NCI-H345 (cell line): ENCODE data around the gene RTN4IP1.

ENCODE experiments used
- DNase-seq: peaks from one replicate; lab custom pipeline; 2025; lab: John Stamatoyannopoulos, UW

RTN4IP1 gene

DNA sequence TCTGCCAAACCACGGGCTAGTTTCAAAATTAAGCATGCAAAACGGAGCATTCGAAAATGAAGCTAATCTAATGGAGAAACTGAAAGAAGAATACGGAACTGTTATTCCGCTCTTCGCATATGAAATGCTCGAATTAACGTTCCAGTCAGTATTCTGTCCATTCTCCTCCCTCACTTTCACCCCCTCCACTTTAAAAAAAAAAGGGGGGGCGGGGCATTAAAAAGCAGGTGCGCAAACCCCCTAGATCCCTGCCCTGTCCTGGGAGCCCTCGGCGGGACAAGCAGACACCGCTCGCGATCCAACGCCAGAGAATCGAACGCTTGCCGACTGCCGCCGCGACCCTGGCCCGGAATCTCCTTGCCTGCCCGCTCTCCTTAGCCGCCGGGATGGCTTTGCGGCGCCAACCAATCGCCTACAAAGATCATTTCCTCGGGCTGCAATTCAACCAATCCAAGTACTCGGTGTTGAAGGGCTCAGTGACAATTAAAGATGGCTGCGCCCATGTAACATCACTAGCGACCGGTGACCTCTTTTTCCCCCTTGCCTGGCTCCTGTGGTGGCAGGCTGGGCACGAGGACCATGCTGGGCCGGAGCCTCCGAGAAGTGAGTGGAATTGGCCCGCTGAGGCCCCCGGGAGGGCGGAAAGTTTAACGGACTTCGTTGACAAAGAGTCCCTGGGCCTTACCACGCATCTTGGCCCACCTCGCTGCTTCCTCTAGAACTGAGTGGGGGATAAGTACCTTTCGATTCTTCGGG is at the start of gene RTN4IP1, which contains the start of gene QRSL1:
RTN4IP1 (minus strand) TSS at position 396 of the 756 bp plus-strand sequence. CDS start 477 bp downstream, outside the sequence.
QRSL1 (plus strand) TSS at position 476 of the 756 bp plus-strand sequence; CDS start at position 580, 104 bp downstream.
- peak; percentile 93 for DNase-seq

DNA sequence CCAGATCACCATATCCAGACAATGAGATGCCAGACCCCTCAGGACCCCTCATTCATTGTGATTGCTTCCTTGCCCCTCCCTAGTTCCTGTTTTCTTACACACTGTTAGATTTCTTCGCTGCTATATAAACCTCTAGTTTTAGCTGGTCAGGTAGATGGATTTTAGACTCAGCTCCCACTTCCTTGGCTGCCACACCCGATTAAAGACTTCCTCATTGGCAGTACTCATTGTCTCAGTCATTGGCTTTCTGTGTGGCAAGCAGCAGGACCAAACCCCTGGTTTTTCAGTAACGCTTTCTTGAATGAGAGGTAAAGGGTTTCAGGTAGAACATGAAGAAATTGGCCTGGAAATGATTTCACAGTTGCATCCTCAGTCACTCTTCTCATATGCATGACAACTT is 48.0 kb upstream of the RTN4IP1 start:
- DNase-seq = no peak

DNA sequence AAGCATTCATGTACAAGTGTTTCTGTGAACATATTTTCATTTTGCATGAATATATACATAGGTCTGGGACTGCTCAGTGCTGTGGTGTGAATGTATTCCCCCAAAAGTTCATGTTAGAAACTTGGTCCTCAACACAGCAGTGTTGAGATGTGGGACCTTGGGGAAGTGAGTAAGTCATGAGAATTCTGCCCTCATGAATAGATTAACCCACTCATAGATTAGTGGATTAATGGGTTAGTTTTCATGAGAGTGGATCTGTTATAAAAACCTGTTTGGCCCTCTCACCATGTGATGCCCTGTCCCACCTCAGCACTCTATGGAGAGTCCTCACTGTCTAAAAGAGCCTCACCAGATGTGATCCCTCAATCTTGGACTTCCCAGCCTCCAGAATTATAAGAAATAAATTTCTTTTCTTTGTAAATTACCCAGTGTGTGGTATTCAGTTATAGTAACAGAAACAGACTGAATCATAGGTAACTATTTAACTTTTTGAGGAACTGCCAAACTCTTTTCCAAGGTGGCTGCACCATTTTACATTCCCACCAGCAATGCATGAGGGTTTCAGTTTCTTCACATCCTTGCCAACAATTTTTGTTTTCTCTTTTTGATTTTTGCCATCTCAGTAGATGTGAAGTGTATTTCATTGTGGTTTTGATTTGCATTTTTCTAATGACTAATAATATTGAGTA is 45.4 kb upstream of the RTN4IP1 start:
- DNase-seq = no peak

DNA sequence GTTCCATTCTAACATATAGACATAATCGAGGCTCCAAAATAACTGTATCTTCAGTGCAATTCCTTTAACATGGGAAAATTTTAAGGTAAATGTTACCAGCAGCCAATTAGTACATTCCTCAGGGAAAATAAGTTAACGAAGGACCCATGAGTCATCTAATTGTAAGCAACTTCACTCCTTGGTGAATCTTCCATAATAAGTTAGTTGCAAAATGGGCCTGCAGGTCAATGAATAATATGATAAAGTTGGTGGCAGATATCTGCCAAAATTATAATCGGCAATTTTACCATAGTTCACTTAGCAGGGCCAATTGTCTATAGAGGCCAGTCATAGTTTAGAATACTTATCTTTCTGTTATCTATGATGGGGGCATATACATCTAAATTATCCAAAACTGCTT is 42.4 kb upstream of the RTN4IP1 start:
- DNase-seq = no peak

- DNase-seq = no peak
These were observed 40.9 kb upstream of the RTN4IP1 start for GRCh38 chr6:106670236-106670635.

DNA sequence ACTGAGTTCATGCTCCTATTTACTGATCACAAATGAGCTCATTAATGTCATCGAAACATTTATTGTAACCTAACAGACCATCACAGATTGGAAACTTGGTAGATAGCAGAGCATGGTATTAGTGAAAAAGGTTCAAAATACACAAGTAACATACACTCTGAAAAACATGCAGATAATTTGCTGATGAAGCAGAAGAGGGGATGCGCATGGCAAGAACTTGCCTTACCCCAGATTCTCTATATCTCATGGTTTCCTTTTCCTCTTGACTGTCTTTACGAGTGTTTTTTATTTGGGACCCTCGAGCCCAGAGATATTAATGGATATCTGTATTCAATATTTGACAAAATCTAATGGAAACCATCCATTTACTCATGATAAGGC is 37.7 kb upstream of the RTN4IP1 start:
- DNase-seq = no peak

DNA sequence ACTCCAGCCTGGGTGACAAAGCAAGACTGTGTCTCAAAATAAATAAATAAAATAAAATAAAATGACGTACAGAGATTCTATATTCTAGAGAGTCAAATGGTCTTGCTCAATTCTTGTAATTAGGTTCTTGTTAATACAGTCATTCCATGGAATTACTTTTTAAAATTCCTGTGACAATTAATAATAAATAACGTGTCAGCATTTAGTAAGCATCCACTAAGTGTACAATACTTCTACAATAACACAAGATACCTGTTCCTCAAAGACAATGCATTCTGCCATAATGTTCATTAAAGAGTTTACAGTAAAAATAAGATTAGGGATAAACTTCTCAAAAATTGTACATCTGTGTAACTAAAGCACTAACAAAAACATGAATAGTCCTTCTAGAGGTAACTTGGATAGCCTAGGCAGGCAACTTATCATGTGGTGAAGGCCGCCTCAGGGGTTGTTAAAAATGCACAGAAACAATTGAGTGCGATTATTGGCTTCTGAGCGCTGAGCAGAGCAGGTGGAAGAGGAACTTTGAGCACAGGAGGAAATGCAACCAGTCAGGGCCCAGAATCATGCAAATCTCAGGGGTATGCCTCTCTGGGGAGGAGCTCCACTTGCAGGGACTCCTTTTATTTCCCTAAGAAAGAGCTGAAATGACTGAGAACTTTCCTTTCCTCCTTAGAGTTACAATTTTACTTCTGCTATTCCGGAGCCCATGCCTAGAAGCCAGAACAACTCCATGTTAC is 37.2 kb upstream of the RTN4IP1 start:
- no peak for DNase-seq

DNA sequence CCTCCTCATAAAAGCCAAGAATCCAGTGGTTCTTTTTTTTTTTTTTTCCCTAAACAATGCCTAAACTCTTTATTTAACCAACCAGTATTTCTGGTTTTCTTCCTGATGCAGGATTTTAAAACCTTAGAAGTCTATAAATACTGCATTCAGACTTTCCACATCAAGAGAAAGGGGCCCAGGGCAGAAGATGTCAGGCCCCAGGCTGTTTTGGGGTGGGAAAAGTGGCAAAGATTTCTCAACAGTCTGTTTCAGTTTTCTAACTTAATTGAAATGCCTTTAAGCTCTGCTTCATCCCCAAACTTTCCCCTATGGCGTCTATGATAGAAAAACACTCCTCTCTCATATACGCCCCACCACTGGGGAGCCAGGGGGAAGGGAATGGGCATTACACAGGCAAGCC is 33.2 kb upstream of the RTN4IP1 start:
- DNase-seq = no peak

DNA sequence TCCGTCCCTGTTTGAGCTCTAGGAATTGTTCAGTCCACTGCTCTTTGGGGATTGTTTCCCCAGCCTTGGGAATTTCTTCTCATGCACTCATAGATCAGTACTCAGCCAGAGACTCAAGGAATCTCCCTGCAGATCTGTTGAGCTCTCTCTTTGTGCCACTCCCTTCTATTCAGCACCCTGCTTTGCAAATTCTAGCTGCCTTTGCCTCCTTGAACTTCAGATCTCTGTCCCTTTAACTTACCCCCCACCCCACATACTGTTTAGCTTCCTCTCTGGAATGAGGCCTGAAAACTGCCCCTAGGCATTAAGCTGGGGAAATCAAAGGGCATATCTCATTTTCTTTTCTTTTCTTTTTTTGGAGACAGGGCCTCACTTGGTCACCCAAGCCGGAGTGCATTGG is 30.6 kb upstream of the RTN4IP1 start:
- DNase-seq = no peak

GRCh38 chr6:106658469-106658868 is 29.2 kb upstream of the RTN4IP1 start:
- DNase-seq = no peak

DNA sequence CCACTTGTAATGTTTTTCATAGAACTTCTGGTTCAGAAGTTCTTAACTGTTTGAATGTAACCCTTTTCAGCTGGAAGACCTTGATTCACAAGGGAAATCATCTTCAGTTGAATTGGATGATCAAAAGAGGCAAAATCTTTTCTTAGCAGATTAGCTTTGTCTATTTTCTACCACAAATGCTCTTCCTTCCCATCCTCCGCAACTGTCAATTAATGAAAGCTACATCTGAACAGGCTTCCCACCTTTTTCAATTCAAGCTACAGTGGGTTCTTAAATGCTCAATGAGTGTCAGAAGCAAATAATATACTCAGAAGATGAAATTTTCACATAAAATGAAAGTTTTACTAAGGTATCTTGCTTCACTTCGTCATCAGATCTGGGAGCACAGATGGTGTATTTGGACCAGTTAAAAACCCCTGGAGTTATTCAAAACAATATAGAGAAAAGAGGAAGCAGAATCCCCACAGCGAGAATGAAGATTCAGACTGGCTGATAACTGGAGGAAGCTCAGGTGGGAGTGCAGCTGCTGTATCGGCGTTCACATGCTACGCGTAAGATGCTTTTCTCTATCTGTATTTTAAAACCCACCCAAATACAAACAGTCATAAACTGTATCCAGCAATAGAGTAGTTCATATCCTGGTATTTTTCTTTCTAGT is 19.5 kb upstream of the RTN4IP1 start:
- DNase-seq = no peak

- no peak for DNase-seq
These were observed 13.8 kb upstream of the RTN4IP1 start for GRCh38 chr6:106643061-106643460.

GRCh38 chr6:106642476-106642875 is 13.2 kb upstream of the RTN4IP1 start:
- no peak for DNase-seq

DNA sequence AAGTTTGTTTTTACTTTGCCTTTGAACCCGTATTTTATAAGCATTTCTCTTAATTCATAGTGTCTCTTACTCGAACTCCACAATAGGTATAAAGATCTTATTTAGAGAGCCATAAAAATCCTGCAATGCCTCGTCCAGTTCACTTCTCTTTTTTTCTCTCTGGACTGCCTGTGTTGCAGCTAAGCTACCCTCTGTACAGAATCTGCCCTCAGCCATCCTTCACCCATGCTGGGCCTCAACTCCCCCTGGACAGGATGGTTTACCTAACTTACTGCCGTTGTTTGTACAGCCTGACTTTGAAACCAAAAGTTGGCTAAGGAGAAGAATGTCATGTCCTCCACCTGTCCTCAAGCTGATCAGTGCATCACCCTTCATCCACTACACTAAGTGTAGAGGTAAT is 10.5 kb upstream of the RTN4IP1 start:
- no peak for DNase-seq

DNA sequence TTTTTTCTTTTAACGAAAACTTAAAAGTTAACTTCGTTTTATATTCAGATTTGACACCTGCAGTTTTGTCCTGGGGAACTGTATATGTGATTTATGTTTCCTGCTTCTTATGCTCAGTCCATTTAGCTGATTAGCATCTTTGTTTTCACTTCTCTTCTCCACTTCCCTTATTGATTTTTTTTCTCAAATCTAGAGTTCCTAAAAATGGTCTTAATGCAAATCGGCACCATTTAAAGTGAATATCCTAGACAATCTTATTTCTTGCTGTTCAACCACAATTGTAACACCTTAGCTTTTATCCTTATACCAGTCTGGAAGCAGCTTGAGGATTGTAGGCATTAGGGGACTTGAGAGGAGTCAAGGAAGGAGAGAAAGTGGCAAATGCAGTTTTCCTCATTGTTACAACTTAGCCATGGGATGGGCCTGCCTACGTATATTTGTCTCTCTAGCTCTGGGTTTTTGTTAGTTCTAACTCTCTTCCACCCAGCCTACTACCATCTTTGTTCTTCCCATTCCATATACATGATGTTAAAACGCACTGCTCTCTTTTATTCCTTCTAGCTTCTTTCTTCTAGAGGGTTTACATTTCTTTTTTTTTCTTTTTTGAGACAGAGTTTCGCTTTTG is 8.5 kb upstream of the RTN4IP1 start:
- no peak for DNase-seq

GRCh38 chr6:106637051-106637716 is 7.9 kb upstream of the RTN4IP1 start:
- DNase-seq = no peak

DNA sequence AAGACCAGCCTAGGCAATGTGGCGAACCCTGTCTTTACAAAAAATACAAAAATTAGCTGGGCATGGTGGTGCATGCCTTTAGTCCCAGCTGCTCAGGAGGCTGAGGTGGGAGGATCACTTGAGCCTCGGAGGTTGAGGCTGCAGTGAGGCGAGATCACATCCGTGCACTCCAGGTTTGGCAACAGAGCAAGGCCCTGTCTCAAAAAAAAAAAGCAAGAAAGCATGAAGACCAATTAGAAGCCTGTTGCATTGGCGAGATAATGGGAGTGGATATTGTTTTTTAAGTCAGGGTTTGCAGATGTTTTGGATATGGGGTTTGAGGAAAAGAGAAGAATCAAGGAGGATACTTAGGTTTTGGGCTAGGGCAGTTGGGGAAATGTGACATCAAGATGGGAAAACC is 5.3 kb upstream of the RTN4IP1 start:
- DNase-seq = no peak

GRCh38 chr6:106631346-106631745 is 2.0 kb upstream of the RTN4IP1 start:
- no peak for DNase-seq

- no peak for DNase-seq
These were observed 1.1 kb upstream of the RTN4IP1 start for GRCh38 chr6:106630366-106630765.

DNA sequence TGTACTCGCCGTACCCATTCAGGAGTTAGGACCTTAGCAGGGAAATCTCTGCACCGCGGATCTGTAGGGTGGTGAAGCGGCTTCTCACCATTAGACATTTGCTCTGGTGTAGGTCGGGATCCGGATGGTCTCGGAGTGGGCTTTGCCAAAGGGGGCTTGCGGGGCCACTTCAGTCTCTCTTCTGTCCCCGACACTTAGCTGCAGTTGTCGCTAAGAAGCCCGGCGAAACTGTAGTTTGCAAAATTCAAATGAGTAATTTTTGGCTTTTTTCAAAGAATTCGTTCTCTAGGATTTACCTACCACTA is 513 bp upstream of the RTN4IP1 start:
- peak; percentile 38 for DNase-seq

- DNase-seq = no peak
These were observed 618 bp downstream of the RTN4IP1 start for GRCh38 chr6:106628658-106629102.
